Thyroid gland (tissue), 4 donors: ENCODE measurements around the gene ACYP2. TPM values are rescaled to one million over a fixed set of nuclear protein-coding genes. Genes with fewer than 3 reads are reported as not detected.

ENCODE experiments used
- DNase-seq, 2 donors: peaks; one replicate each; pipeline ENCODE4 v3.0.0-alpha.2; 2019
- H3K27ac ChIP-seq, 3 donors: fragments of 200-600 bp; sonication (generic); 1 replicate in 2 of 3; 2 replicates in 1 of 3; pipeline ENCODE4 v1.5.1; 2016 to 2019; ENCODE audit warnings: mild to moderate bottlenecking in 1 of 3, moderate library complexity in 1 of 3
- H3K27me3 ChIP-seq: fragments of 200-600 bp; sonication (generic); one replicate; pipeline ENCODE4 v1.5.1; 2019
- H3K36me3 ChIP-seq, 2 donors: fragments of 200-600 bp; sonication (generic); one replicate each; pipeline ENCODE4 v1.5.1; 2016 to 2019
- H3K4me1 ChIP-seq, 2 donors: fragments of 200-600 bp; sonication (generic); one replicate each; pipeline ENCODE4 v1.5.1; 2017 to 2019
- H3K4me3 ChIP-seq, 3 donors: fragments of 200-600 bp; sonication (generic); replicated peaks in 1 of 3; 1 replicate in 2 of 3; 2 replicates in 1 of 3; pipeline ENCODE4 v1.5.1; 2016; ENCODE audit warnings: mild to moderate bottlenecking in 1 of 3
- H3K9me3 ChIP-seq: fragments of 200-600 bp; sonication (generic); one replicate; pipeline ENCODE4 v1.5.1; 2017
- CTCF ChIP-seq, 6 experiments: fragments of 200-600 bp in 3 of 6; fragments of 450-650 bp in 3 of 6; sonication (generic) in 3 of 6; IDR thresholded peaks; one replicate each; pipeline ENCODE4 v1.5.1; 2016 to 2019; ENCODE audit warnings: antibody characterized with exemption in 6 of 6, mild to moderate bottlenecking in 2 of 6, inconsistent platforms in 1 of 6, moderate library complexity in 1 of 6
- POLR2A ChIP-seq, 2 donors: fragments of 450-650 bp; IDR thresholded peaks; one replicate each; pipeline ENCODE4 v1.6.1; 2017; ENCODE audit warnings: antibody characterized with exemption in 2 of 2, mild to moderate bottlenecking in 2 of 2, moderate library complexity in 1 of 2
- WGBS, 2 donors: methylation state at CpG; one replicate each; pipeline ENCODE4 v1.1.5; 2017; 5-methylcytosine and 5-hydroxymethylcytosine counted together
- intact Hi-C: fragments of 100-400 bp; cut with DNase I; formaldehyde crosslinking; loops from one replicate; pipeline ENCODE4 v1.15.1; 2023
- total RNA-seq, 4 donors: library from RNA; depleted of rRNA; stranded (reverse); fragments of >200 nt; gene quantifications; one replicate each; pipeline ENCODE4 v1.2.3, GENCODE V29; 2016

The ACYP2 gene
- total RNA-seq, 4 donors from 2014 or later: 14.1 to 29.2 (median 26.2) TPM

DNA sequence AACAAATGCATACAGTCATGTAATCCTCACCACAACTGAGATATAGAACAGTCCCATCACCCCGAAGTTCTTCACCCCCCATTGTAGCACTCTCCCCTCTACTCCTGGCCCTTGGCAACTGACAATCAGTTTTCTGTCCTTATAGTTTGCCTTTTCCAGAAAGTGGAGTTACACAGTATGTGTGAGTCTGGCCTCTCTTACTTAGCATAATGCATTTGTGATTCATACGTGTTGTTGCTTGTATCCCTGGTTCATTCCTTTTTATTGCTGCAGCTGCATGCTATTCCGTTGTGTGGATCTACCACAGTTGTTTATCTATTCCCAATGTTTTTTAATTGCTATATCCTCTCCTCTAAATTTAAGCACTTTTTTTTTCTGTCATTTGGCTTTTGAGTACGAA, 17.6 kb downstream of the ACYP2 start:
- H3K4me3 ChIP-seq: no peak overlapping the region
- no peaks in the 10 kb centered on the region for H3K27me3 ChIP-seq
- TF ChIP-seq CTCF (IDR thresholded peaks at IDR 0.05) (no peak), POLR2A (IDR thresholded peaks at IDR 0.05) (no peak)
- H3K27ac ChIP-seq: no peak overlapping the region
- H3K4me1 ChIP-seq: no peaks in the 10 kb centered on the region
- intact Hi-C loops: no loop called here
- no peaks in the 10 kb centered on the region for H3K9me3 ChIP-seq
- DNase-seq: no peak
- 98 to 100% methylated on average over 4 of the region's 4 CpGs for WGBS, 2 donors
- no peaks in the 10 kb centered on the region for H3K36me3 ChIP-seq

DNA sequence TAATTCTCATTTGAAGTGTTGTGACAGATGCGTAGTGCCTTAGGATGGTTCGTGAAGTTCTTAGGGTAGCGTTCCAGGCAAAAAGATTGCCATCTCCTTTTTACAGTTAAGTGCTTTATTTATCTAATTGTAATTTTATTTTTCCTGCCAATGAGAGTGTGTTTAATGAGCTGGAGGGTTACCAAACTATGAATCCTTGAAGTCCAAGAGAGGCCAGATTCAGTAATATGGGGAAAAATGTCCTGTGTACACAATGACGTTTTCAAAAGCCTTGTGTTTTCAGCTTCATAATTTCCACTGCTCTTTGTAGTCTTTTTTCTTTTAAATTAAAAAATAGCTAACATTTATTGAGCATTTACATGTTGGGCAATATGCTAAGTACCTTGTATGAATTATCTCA, 23.8 kb downstream of the ACYP2 start:
- intact Hi-C loops: no loop called here
- no peaks in the 10 kb centered on the region for H3K27me3 ChIP-seq
- no peak overlapping the region for H3K4me3 ChIP-seq
- no peak for DNase-seq
- H3K9me3 ChIP-seq: no peaks in the 10 kb centered on the region
- WGBS, 2 donors: 79 to 83% methylated on average over 4 of the region's 4 CpGs
- TF ChIP-seq CTCF (IDR thresholded peaks at IDR 0.05): no peak
- TF ChIP-seq POLR2A (IDR thresholded peaks at IDR 0.05): no peak
- H3K4me1 ChIP-seq: no peaks in the 10 kb centered on the region
- H3K27ac ChIP-seq: no peak overlapping the region
- H3K36me3 ChIP-seq: no peaks in the 10 kb centered on the region

- Histone ChIP-seq H3K9me3 (no peaks in the 10 kb centered on the region), H3K27ac (no peak overlapping the region), H3K4me3 (no peak overlapping the region), H3K27me3 (no peaks in the 10 kb centered on the region), H3K36me3 (no peaks in the 10 kb centered on the region), H3K4me1 (no peaks in the 10 kb centered on the region)
- no peak for DNase-seq
- WGBS, 2 donors: 69 to 74% methylated on average over 2 of the region's 2 CpGs
- intact Hi-C loops: no loop called here
- no peak for TF ChIP-seq POLR2A (IDR thresholded peaks at IDR 0.05)
- TF ChIP-seq CTCF (IDR thresholded peaks at IDR 0.05): no peak
These were observed 28.4 kb downstream of the ACYP2 start for GRCh38 chr2:54143780-54144179.

GRCh38 chr2:54148391-54148790, 33.0 kb downstream of the ACYP2 start:
- Histone ChIP-seq H3K9me3 (no peaks in the 10 kb centered on the region), H3K27ac (no peak overlapping the region), H3K36me3 (no peaks in the 10 kb centered on the region), H3K27me3 (no peaks in the 10 kb centered on the region), H3K4me1 (no peaks in the 10 kb centered on the region), H3K4me3 (no peak overlapping the region)
- intact Hi-C loops: no loop called here
- TF ChIP-seq POLR2A (IDR thresholded peaks at IDR 0.05) (no peak), CTCF (IDR thresholded peaks at IDR 0.05) (no peak)
- 96% methylated on average over 2 of the region's 2 CpGs for WGBS, 2 donors
- DNase-seq: no peak

- H3K27ac ChIP-seq: no peak overlapping the region
- 84 to 88% methylated on average over 3 of the region's 3 CpGs for WGBS, 2 donors
- no peaks in the 10 kb centered on the region for H3K9me3 ChIP-seq
- H3K4me3 ChIP-seq: no peak overlapping the region
- H3K4me1 ChIP-seq: no peaks in the 10 kb centered on the region
- DNase-seq: no peak
- intact Hi-C loops: no loop called here
- H3K27me3 ChIP-seq: no peaks in the 10 kb centered on the region
- no peaks in the 10 kb centered on the region for H3K36me3 ChIP-seq
- TF ChIP-seq CTCF (IDR thresholded peaks at IDR 0.05): no peak
- no peak for TF ChIP-seq POLR2A (IDR thresholded peaks at IDR 0.05)
These were observed 34.4 kb downstream of the ACYP2 start for GRCh38 chr2:54149638-54150441.
